SK-MEL-5 (cell line): Measurements from ENCODE around the gene NRG2. TPM values are rescaled to one million over a fixed set of nuclear protein-coding genes. Genes with fewer than 3 reads are reported as not detected.
A peak's percentile ranks its signal among the peaks of the same experiment; 100 is the strongest.

Source experiments
- DNase-seq: peaks from one replicate; pipeline ENCODE4 v3.0.0-alpha.2; 2016; ENCODE audit warnings: low read depth, low spot score
- in situ Hi-C: cut with HindIII; loops from 2 replicates; pipeline ENCODE4 v1.10.0; 2016; ENCODE audit warnings: low sequenced_read_pairs, high pct_unique_total_duplicates, low pct_unique_long_range_greater_than_20kb
- total RNA-seq: library from RNA; depleted of rRNA; stranded (reverse); fragments of >200 nt; shearing (Covaris generic); gene quantifications from 2 replicates; pipeline ENCODE4 v1.2.3, GENCODE V29; 2014

The NRG2 gene
- total RNA-seq, 1 experiment from 2014 or later = 7.8 TPM

DNA sequence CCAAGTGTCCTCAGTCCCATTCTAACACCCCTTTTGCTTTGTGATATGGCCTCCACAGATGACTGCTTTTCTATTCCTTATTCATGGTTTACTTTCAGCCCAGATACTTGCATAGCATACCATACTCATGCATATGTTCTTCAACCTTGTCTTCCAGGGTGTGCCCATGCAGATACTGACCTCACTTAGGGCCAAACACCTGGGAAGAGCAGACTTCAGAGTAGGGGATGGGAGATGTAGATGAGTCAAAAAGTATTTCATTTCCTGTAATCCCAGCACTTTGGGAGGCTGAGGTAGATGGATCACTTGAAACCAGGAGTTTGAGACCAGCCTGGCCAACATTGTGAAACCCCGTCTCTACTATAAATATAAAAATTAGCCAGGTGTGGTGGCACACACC is 58.3 kb downstream of the NRG2 start:
- DNase-seq = no peak
- in situ Hi-C loops = no loop called here

DNA sequence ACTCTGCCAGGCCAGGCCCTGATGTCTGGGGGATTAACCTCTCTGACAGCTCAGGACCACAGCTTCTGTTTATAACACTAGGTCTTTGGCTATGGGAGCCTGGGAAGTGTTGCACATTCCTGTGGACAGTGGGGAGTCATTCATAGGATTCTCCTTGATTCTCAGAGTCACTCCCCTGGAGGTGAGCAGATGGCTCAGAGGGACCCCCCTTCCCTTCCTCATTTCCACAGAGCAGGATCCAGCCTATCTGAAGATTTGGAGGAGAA is 60.2 kb downstream of the NRG2 start:
- peak; percentile 36 for DNase-seq
- in situ Hi-C loops = no loop called here

DNA sequence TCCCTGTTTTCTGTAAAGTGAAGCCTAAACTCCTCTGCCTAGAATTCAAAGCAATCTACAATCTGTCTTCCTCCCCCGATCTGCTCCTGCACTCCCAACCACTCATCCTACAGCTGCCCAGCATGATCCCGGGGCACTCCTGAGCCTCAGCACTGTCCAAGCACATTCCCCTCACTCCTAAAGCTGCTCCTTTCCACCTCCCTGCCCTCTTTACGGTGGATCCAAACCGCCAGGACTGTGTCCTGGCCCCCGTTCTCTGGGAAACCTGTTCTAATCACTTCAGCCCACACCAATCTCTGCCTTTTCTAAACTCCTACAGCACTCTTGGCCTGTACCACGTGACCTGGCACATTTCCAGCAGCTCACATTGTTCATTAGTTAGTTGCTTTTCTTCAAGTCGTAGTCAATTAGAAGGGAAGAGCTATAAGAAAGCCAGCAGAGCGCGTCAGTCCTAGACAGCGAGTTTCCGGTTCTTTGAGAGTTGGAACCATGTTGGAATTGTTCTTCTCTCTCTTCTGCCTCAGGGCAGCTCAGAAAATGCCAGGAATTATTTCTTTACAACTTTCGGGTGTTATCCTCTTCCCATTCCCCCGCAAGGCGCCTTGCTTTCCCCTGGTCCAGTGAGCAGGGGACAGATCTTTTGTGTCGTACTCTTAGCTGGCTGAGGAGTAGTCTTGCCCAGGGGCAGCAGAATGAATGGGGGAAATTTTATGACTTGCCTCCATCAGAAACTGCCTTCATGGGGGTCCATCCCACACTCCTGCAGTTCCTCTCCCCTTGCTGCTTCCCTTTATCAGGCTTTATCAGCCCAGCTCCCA is 60.7 kb downstream of the NRG2 start:
- in situ Hi-C loops = no loop called here
- peak; percentile 78 for DNase-seq

DNA sequence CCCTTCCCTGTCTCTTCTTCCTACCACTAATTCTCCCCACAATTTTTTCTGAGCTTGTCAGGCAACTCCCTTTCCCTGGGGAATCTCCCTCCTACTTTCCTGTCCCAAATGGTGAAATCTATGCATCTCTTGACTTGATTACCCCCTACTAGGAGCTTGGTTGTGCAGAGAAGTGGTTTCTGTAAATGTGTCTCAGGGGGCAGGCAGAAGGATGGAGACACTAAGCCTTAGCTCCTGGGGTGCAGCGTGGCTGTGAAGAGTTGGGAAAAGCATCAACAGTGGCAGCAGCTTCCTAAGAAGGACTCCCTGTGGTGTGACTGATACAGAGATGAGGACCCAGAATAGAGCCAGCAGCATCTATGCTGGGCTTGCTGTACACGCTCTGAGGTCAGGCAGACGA is 62.3 kb downstream of the NRG2 start:
- in situ Hi-C loops = no loop called here

DNA sequence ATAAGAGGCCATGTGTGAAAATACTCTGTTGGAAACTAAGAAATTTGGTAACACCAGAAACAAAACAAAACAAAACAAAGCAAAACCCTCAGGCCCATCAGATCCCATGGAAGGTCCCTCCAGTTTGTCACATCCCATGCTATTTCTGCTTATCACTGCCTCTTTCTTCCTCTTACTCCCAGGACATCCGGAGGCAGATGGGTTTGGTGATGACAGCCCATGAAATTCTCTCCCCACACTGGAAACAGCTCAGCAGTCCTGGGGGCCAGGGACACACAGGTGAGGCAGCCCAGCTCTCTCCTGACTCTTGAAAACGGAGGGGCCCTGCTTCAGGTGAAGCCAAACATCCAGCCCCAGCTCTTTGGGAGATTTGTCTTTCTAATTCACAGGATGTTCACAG is 63.2 kb downstream of the NRG2 start:
- in situ Hi-C loops = no loop called here
- DNase-seq = no peak

More for the DNA sequence above, 62.3 kb downstream of the NRG2 start:
- DNase-seq = no peak

DNA sequence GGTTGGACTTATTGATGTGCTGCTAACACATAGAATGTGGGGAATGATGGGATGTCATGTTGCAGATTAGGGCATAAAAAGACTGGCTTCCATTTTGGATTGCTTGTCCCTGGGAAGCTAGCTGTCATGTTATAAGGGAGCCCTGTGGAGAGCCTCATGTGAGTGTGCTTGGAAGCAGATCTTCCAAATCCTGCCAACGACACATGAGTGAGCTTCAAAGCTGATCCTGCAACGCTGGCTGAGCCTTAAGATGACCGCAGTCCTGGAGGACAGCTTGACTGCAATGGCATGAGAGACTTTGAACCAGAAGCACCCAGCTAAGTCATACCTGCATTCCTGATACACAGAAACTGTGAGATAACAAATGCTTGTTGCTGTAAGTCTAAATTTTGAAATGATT is 63.6 kb downstream of the NRG2 start:
- in situ Hi-C loops = no loop called here
- DNase-seq = no peak

DNA sequence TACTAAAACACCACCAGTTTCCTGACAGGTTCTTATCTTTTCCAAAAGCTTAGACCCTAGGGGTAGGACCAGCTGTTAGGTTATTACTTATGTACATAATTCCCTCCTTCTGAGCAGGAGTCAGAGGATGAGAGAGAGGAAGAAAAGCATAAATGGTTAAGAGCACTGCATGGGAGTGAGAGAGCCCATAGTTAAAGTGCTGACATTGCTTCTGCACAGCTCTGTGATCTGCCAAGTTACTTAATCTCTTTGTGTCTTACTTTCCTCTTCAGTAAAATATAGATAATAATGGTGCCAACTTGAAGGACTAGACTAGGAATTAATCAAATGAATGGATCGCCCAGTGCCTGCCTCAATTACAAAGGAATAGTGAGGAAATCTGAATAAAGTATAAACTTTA is 66.4 kb downstream of the NRG2 start:
- in situ Hi-C loops = no loop called here

DNA sequence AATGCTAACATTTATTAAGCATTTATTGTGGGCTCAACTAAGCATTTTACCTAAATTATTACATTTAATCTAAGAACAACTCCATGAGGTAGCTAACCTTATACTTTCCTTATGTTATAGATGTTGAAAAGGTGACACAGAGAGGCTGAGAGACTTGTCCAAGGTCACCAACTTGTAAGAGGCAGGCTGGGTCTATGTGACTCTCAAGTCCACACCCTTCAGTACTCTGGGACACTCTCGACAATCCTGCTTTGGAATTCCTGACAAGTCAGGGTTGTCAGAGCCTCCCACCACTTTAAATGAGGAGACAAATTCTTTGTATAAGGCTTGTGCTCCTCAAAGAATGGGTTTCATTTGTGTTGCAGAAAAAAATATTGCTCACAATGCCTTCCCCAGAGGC is 67.2 kb downstream of the NRG2 start:
- in situ Hi-C loops = no loop called here
- no peak for DNase-seq

More for the DNA sequence above, 66.4 kb downstream of the NRG2 start:
- DNase-seq = no peak

DNA sequence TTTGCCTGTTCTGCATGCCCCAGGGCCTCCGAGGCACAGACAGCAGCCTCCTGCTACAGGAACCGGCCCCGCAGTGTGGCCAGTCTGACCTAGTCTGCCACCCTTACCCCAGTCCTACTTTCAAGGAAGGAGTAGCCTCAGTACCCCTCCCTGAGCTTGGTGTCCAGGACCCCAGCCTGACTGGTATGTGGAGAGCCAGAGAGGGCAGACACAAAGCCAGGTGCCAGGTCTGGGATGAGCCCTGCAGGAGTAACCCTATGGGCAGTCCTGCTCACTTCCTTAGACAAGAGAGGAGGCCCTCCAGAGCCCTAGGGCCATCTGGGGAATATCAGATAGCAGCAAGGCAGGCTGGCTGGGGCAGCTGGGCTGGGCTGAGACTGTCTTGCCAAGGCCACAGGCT is 67.8 kb downstream of the NRG2 start:
- in situ Hi-C loops = no loop called here

DNA sequence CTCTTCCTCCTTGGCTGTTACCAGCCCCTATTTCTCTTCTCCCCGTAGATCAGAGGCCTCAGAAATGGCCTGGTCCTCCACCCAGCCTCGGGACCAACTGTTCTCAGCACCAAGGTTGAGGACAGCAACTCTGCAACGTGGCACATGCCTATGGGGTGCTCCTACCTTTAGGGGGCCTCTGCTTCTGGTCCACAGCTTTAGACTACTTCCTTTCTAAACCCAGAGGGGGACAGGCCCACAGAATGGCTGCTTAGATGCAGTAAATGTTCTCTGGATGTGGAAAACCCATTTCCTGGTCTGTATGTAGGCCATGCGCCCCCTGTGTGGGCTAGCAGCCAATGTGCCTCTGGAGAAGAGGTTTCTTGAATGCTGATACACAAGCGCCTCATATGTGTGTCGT is 68.4 kb downstream of the NRG2 start:
- no peak for DNase-seq
- in situ Hi-C loops = no loop called here

More for the DNA sequence above, 67.8 kb downstream of the NRG2 start:
- no peak for DNase-seq

DNA sequence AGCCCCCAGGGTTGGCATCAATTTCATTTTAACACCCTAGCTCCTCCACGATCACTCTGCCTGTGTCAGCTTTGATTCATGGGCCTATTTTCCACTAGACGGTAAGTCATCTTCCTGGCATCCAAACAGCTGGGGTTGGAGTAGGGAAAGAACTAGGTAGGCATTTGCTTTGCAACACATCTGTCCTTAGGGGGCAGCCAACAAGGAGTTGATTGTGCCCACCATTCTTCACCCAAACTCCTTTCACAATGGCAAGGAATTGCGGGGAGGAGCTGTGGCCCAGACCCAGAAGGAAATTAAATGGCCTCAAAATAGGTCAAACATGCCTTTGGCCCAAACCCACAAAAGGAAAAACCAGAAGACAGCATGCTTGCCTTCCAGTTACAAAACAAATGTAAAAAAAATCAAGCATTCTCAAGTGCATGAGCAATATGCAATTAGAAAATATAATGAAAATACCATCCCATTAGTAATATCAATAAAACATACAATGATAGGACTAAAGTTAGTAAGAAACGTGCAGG is 71.8 kb downstream of the NRG2 start:
- DNase-seq = peak; percentile 63
- in situ Hi-C loops = no loop called here

DNA sequence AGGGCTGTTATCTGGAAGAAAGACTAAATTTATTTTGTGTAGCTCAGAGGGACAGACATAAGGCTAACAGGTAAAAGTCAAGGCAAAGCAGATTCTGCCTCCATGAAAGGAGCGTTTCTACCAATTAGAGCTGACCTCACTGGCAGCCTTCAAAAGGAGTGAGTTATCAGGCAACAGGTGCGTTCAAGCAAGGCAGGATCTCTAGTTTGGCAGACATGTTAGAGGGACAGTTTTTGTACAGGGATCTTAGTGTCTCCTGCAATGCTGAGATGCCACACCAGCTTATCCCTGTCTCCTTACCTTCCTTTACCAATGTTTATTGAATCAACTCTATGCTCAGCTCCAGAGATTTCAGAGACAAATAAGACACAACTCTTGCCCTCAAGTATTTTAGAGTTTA is 73.8 kb downstream of the NRG2 start:
- DNase-seq = no peak
- in situ Hi-C loops = loop anchor here (10.0 kb wide), 1 partner anchor 105 kb away; no protein-coding TSS in a partner anchor

DNA sequence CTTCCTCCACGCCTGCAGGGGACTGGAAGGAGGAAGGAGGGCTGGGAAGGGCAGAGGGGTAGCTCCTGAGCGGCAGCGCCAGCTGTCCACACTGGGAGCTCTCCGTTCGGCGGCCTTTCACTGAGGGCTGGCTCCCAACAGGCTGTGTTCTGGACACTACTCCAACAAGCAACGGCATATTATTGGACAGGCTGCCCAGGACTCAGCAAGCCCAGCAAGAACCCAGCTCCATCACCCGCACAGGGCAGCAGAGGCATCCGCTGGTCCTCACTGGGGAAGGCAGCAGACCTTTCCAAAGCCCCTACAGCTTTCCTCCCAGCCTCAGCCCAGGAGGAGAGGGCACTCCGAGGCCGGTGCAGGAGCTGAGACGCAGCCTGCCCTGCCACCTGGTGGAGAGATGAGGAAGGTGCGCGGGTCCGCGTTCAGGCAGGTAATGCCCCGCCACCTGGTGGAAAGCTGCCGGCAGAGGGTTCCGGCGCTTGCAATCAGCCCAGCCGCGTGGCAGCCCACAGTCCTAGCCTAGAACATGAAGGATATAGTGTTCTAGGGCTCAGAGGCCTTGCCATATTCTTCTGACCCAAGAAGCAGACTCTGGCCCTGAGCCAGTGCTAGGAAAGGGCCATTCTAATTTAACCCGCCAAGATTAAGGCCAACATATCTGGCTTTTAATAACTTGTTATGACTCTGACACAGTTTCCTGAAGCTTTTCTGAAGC is 74.4 kb downstream of the NRG2 start:
- peak; percentile 87 for DNase-seq
- in situ Hi-C loops = loop anchor here (10.0 kb wide), 1 partner anchor 104 kb away; no protein-coding TSS in a partner anchor

DNA sequence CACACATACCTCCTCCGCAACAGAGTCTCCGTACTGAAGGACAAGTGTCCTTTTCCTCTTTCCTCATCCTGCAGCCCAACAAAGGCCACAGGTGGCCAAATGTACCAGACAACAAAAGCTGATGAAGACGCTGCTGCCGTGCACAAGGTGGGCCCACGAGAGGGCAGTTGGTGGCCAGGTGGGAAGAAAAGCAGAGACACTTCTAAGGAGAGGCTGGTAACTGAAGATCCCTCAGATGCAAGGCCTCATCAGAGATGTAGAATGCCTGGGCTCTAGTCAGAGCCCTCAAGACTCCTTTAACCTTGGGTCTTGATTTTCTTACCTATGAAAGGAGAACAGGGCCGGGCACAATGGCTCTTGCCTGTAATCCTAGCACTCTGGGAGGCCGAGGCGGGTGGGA is 75.7 kb downstream of the NRG2 start:
- in situ Hi-C loops = loop anchor here (10.0 kb wide), 1 partner anchor 103 kb away; no protein-coding TSS in a partner anchor
- no peak for DNase-seq

DNA sequence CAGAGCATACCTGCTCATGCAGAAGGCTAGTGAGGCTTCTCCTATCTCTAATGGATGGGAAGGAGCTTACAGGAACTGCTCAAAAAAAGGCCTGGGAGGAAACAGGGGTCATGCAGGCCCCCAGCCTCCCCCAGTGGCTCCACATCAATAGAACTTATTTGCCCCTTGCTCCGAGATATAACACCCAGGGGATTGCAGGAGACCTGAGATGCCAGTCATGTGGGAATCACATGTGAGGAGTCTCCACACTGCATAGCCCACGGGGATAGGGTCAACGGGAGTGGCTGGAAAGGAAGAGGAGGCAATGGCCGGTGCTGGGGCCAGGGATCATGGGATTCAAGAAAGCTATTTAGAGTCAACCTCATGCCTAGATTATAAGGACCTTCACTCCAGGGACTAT is 76.2 kb downstream of the NRG2 start:
- peak; percentile 77 for DNase-seq
- in situ Hi-C loops = loop anchor here (10.0 kb wide), 1 partner anchor 102 kb away; no protein-coding TSS in a partner anchor

DNA sequence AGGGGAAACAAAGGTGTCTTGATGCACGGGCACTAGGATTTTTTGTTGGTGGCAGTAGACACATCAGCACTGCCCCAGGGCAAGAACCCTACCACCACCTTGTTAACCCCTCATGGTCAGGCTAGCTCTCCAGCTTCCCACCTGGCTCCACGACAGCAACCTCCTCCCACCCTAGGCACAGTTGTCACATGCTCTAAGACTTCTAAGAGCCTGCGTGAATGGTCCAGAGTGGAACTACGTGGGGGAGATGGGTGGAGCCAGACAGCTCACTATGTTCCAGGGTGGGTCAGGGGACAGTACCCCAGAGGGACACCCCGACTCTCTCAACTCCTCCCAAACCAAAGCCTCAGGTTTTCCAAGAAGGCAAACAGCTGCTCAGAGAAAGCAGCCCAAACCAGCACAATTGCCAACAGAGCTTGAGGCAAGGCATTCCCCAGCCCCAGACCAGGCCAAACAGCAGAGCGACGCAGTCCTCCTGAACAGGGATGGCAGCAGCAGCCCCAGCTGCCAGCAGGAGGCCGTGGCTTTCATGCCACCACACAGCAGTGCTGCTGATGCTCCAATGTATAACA is 78.0 kb downstream of the NRG2 start:
- in situ Hi-C loops = loop anchor here (10.0 kb wide), 1 partner anchor 100 kb away; no protein-coding TSS in a partner anchor
- DNase-seq = no peak

DNA sequence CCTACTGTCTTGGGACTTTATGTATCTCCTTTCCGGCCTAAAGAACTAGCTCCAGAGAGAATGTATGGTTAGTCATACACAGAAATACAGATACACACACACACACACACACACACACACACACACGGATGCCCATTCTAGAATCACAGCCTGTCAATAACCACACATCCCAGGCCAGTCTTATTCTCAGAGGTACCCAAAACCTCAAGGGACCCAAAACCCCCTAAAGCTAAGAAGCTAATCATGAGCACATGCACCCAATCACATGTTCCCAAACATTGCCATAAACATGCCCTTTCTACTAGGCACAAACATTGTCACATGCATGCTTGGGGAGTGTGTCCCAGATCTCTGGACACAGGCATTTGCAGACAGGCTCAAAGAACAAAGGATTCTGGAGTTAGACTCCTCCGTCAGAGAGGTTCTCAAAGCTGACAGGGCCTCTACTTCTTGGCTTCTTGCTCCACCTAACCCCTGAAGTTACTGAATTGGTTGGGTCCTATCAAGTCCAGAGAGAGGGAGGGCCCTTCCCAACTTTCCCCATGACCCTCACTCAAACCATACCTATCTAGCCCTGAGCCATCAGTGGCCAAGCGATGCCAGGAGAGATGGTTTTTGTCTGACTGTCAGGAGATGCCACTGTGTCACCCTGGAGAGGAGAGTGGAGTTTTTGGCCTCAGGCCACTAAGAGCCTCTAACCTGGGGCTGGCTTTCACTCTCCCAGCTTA is 78.7 kb downstream of the NRG2 start:
- in situ Hi-C loops = loop anchor here (10.0 kb wide), 1 partner anchor 100 kb away; no protein-coding TSS in a partner anchor
- peak; percentile 59 for DNase-seq

DNA sequence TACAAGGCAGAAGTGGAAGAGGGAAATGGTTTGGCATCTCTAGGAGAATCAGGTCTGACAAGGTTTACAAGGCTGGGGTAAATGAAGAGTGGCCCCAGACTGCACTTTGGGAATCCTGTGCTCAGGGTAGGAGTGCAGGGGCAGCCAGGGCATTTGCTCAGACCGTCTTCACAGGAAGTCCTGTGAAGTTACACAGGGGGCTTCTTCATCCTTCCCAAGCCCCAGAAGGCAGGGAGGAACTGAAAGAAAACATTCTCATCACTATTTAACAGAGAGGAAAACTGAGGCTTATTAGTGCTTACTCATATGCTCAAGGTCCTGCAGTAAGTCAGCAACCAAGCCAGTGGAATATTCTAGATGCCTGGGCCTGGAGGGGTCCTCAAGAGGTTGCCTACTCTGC is 80.7 kb downstream of the NRG2 start:
- in situ Hi-C loops = loop anchor here (10.0 kb wide), 1 partner anchor 98 kb away; no protein-coding TSS in a partner anchor
- no peak for DNase-seq
